SU-DHL-6 (cell line): ENCODE data around the gene C11orf68.

Source experiments
- CTCF ChIP-seq: fragments of 200-600 bp; sonication (generic); IDR thresholded peaks from one replicate; pipeline ENCODE4 v1.5.1; 2017; ENCODE audit warnings: antibody characterized with exemption, mild to moderate bottlenecking, low read length, moderate library complexity; ENCODE audit not compliant: insufficient read depth, poor library complexity, severe bottlenecking
- EZH2phosphoT487 ChIP-seq: fragments of 200-600 bp; sonication (generic), shearing (Covaris generic); conservative IDR thresholded peaks from 2 replicates; pipeline ENCODE4 v1.6.1; 2018; ENCODE audit warnings: mild to moderate bottlenecking, antibody characterized with exemption, low read length, moderate library complexity, mixed read lengths

- TF ChIP-seq CTCF: no peak
- no peak for TF ChIP-seq EZH2phosphoT487
Measured at GRCh38 chr11:65903715-65904114, 15.1 kb downstream of the C11orf68 start.
